ENCODE results near the gene ITSN2.

ITSN2 gene

GRCh38 chr2:24334245-24334633, 26.1 kb downstream of the ITSN2 start:
- no peaks in the 10 kb centered on the region for H3K36me3 ChIP-seq (ENCODE audit: control insufficient read depth, insufficient read depth, low read length)
- no peak overlapping the region for H3K27ac ChIP-seq (ENCODE audit: low read depth, low read length, severe bottlenecking)
- 88 to 93% methylated on average over 3 to 8 of the region's 9 CpGs for WGBS, 2 experiments (ENCODE audit: insufficient coverage in 2 of 2)
- H3K9me3 ChIP-seq (ENCODE audit: control insufficient read depth, low read length), result no peaks in the 10 kb centered on the region
- no peaks in the 10 kb centered on the region for H3K4me1 ChIP-seq (ENCODE audit: control insufficient read depth, insufficient read depth, low read length, poor library complexity, severe bottlenecking)
- H3K4me3 ChIP-seq (ENCODE audit: extremely low read depth, insufficient read depth, low read length, poor library complexity, severe bottlenecking), result no peak overlapping the region

- Histone ChIP-seq H3K9me3 (ENCODE audit: control insufficient read depth, low read length) (no peaks in the 10 kb centered on the region), H3K4me1 (ENCODE audit: control insufficient read depth, insufficient read depth, low read length, poor library complexity, severe bottlenecking) (no peaks in the 10 kb centered on the region), H3K36me3 (ENCODE audit: control insufficient read depth, insufficient read depth, low read length) (no peaks in the 10 kb centered on the region), H3K27ac (ENCODE audit: low read depth, low read length, severe bottlenecking) (no peak overlapping the region), H3K4me3 (ENCODE audit: extremely low read depth, insufficient read depth, low read length, poor library complexity, severe bottlenecking) (no peak overlapping the region)
- 100% methylated on average over 1 of the region's 2 CpGs; no CpG with 5 or more reads in 1 of the 2 experiments for WGBS, 2 experiments (ENCODE audit: insufficient coverage in 2 of 2)
These were observed 27.4 kb downstream of the ITSN2 start for GRCh38 chr2:24332791-24333540.

GRCh38 chr2:24330161-24330560, 30.2 kb downstream of the ITSN2 start:
- Histone ChIP-seq H3K36me3 (ENCODE audit: control insufficient read depth, insufficient read depth, low read length) (no peaks in the 10 kb centered on the region), H3K27ac (ENCODE audit: low read depth, low read length, severe bottlenecking) (no peak overlapping the region), H3K4me3 (ENCODE audit: extremely low read depth, insufficient read depth, low read length, poor library complexity, severe bottlenecking) (no peak overlapping the region), H3K4me1 (ENCODE audit: control insufficient read depth, insufficient read depth, low read length, poor library complexity, severe bottlenecking) (no peaks in the 10 kb centered on the region), H3K9me3 (ENCODE audit: control insufficient read depth, low read length) (no peaks in the 10 kb centered on the region)
- 97% methylated on average over 5 to 11 of the region's 11 CpGs for WGBS, 2 experiments (ENCODE audit: insufficient coverage in 2 of 2)

GRCh38 chr2:24329700-24330099, 30.6 kb downstream of the ITSN2 start:
- no peaks in the 10 kb centered on the region for H3K9me3 ChIP-seq (ENCODE audit: control insufficient read depth, low read length)
- no peak overlapping the region for H3K4me3 ChIP-seq (ENCODE audit: extremely low read depth, insufficient read depth, low read length, poor library complexity, severe bottlenecking)
- no peak overlapping the region for H3K27ac ChIP-seq (ENCODE audit: low read depth, low read length, severe bottlenecking)
- no peaks in the 10 kb centered on the region for H3K4me1 ChIP-seq (ENCODE audit: control insufficient read depth, insufficient read depth, low read length, poor library complexity, severe bottlenecking)
- no peaks in the 10 kb centered on the region for H3K36me3 ChIP-seq (ENCODE audit: control insufficient read depth, insufficient read depth, low read length)
- WGBS, 2 experiments (ENCODE audit: insufficient coverage in 2 of 2), result 85 to 100% methylated on average over 2 of the region's 2 CpGs

- Histone ChIP-seq H3K36me3 (ENCODE audit: control insufficient read depth, insufficient read depth, low read length) (no peaks in the 10 kb centered on the region), H3K4me1 (ENCODE audit: control insufficient read depth, insufficient read depth, low read length, poor library complexity, severe bottlenecking) (no peaks in the 10 kb centered on the region), H3K27ac (ENCODE audit: low read depth, low read length, severe bottlenecking) (no peak overlapping the region), H3K9me3 (ENCODE audit: control insufficient read depth, low read length) (no peaks in the 10 kb centered on the region), H3K4me3 (ENCODE audit: extremely low read depth, insufficient read depth, low read length, poor library complexity, severe bottlenecking) (no peak overlapping the region)
- 84 to 94% methylated on average over 2 of the region's 3 CpGs for WGBS, 2 experiments (ENCODE audit: insufficient coverage in 2 of 2)
These were observed 32.3 kb downstream of the ITSN2 start for GRCh38 chr2:24328010-24328409.

- Histone ChIP-seq H3K4me1 (ENCODE audit: control insufficient read depth, insufficient read depth, low read length, poor library complexity, severe bottlenecking) (no peaks in the 10 kb centered on the region), H3K36me3 (ENCODE audit: control insufficient read depth, insufficient read depth, low read length) (no peaks in the 10 kb centered on the region), H3K9me3 (ENCODE audit: control insufficient read depth, low read length) (no peaks in the 10 kb centered on the region)
These were observed 42.8 kb downstream of the ITSN2 start for GRCh38 chr2:24317491-24317920.

GRCh38 chr2:24315669-24316068, 44.7 kb downstream of the ITSN2 start:
- Histone ChIP-seq H3K4me1 (ENCODE audit: control insufficient read depth, insufficient read depth, low read length, poor library complexity, severe bottlenecking) (no peaks in the 10 kb centered on the region), H3K4me3 (ENCODE audit: extremely low read depth, insufficient read depth, low read length, poor library complexity, severe bottlenecking) (no peak overlapping the region), H3K9me3 (ENCODE audit: control insufficient read depth, low read length) (no peaks in the 10 kb centered on the region), H3K27ac (ENCODE audit: low read depth, low read length, severe bottlenecking) (no peak overlapping the region), H3K36me3 (ENCODE audit: control insufficient read depth, insufficient read depth, low read length) (no peaks in the 10 kb centered on the region)
- 62 to 85% methylated on average over 2 of the region's 3 CpGs for WGBS, 2 experiments (ENCODE audit: insufficient coverage in 2 of 2)

More at GRCh38 chr2:24317491-24317920, 42.8 kb downstream of the ITSN2 start:
- Histone ChIP-seq H3K4me3 (ENCODE audit: extremely low read depth, insufficient read depth, low read length, poor library complexity, severe bottlenecking) (no peak overlapping the region), H3K27ac (ENCODE audit: low read depth, low read length, severe bottlenecking) (no peak overlapping the region)

- 93 to 97% methylated on average over 3 of the region's 5 CpGs for WGBS, 2 experiments (ENCODE audit: insufficient coverage in 2 of 2)
- Histone ChIP-seq H3K4me3 (ENCODE audit: extremely low read depth, insufficient read depth, low read length, poor library complexity, severe bottlenecking) (no peak overlapping the region), H3K9me3 (ENCODE audit: control insufficient read depth, low read length) (no peaks in the 10 kb centered on the region), H3K36me3 (ENCODE audit: control insufficient read depth, insufficient read depth, low read length) (no peaks in the 10 kb centered on the region), H3K4me1 (ENCODE audit: control insufficient read depth, insufficient read depth, low read length, poor library complexity, severe bottlenecking) (no peaks in the 10 kb centered on the region), H3K27ac (ENCODE audit: low read depth, low read length, severe bottlenecking) (no peak overlapping the region)
These were observed 46.3 kb downstream of the ITSN2 start for GRCh38 chr2:24313744-24314632.

GRCh38 chr2:24307961-24308360, 52.4 kb downstream of the ITSN2 start:
- Histone ChIP-seq H3K36me3 (ENCODE audit: control insufficient read depth, insufficient read depth, low read length) (peaks cover 7% of the 10 kb centered on the region), H3K27ac (ENCODE audit: low read depth, low read length, severe bottlenecking) (no peak overlapping the region), H3K4me1 (ENCODE audit: control insufficient read depth, insufficient read depth, low read length, poor library complexity, severe bottlenecking) (no peaks in the 10 kb centered on the region), H3K9me3 (ENCODE audit: control insufficient read depth, low read length) (no peaks in the 10 kb centered on the region), H3K4me3 (ENCODE audit: extremely low read depth, insufficient read depth, low read length, poor library complexity, severe bottlenecking) (no peak overlapping the region)
- 100% methylated on average over 1 of the region's 2 CpGs for WGBS, 2 experiments (ENCODE audit: insufficient coverage in 2 of 2)

- no peak overlapping the region for H3K4me3 ChIP-seq (ENCODE audit: extremely low read depth, insufficient read depth, low read length, poor library complexity, severe bottlenecking)
- H3K36me3 ChIP-seq (ENCODE audit: control insufficient read depth, insufficient read depth, low read length), result peaks cover 18% of the 10 kb centered on the region
- no peaks in the 10 kb centered on the region for H3K9me3 ChIP-seq (ENCODE audit: control insufficient read depth, low read length)
- H3K4me1 ChIP-seq (ENCODE audit: control insufficient read depth, insufficient read depth, low read length, poor library complexity, severe bottlenecking), result no peaks in the 10 kb centered on the region
- WGBS, 2 experiments (ENCODE audit: insufficient coverage in 2 of 2), result 83% methylated on average over 1 of the region's 3 CpGs
- no peak overlapping the region for H3K27ac ChIP-seq (ENCODE audit: low read depth, low read length, severe bottlenecking)
These were observed 55.7 kb downstream of the ITSN2 start for GRCh38 chr2:24304631-24305030.

GRCh38 chr2:24304098-24304497, 56.2 kb downstream of the ITSN2 start:
- WGBS, 2 experiments (ENCODE audit: insufficient coverage in 2 of 2), result 76 to 96% methylated on average over 3 to 4 of the region's 4 CpGs
- H3K36me3 ChIP-seq (ENCODE audit: control insufficient read depth, insufficient read depth, low read length), result peaks cover 23% of the 10 kb centered on the region
- no peaks in the 10 kb centered on the region for H3K9me3 ChIP-seq (ENCODE audit: control insufficient read depth, low read length)
- H3K4me1 ChIP-seq (ENCODE audit: control insufficient read depth, insufficient read depth, low read length, poor library complexity, severe bottlenecking), result no peaks in the 10 kb centered on the region
- no peak overlapping the region for H3K4me3 ChIP-seq (ENCODE audit: extremely low read depth, insufficient read depth, low read length, poor library complexity, severe bottlenecking)
- H3K27ac ChIP-seq (ENCODE audit: low read depth, low read length, severe bottlenecking), result no peak overlapping the region

Measured in mesodermal cell (in vitro differentiated cells).